IMR-90 (cell line): ENCODE data around the gene TRAPPC12.

Experiments
- CTCF ChIP-seq: conservative IDR thresholded peaks from 2 replicates; pipeline ENCODE4 v1.5.1; 2012; ENCODE audit warnings: mild to moderate bottlenecking, low read depth, low read length, improper control_type of control experiment
- RFX5 ChIP-seq: IDR thresholded peaks from 2 replicates; pipeline ENCODE4 v1.8.0; 2012; ENCODE audit warnings: low read depth, mild to moderate bottlenecking, low read length, moderate library complexity

GRCh38 chr2:3345621-3346020, 33.9 kb upstream of the TRAPPC12 start:
- no peak for TF ChIP-seq RFX5
- no peak for TF ChIP-seq CTCF
